ENCODE data around the gene PRKAG2. TPM values are rescaled to one million over a fixed set of nuclear protein-coding genes. Genes with fewer than 3 reads are reported as not detected.

Gene PRKAG2
- total and polyA plus RNA-seq, 4 donors: 17.5 to 33.3 (median 23.9) TPM

DNA sequence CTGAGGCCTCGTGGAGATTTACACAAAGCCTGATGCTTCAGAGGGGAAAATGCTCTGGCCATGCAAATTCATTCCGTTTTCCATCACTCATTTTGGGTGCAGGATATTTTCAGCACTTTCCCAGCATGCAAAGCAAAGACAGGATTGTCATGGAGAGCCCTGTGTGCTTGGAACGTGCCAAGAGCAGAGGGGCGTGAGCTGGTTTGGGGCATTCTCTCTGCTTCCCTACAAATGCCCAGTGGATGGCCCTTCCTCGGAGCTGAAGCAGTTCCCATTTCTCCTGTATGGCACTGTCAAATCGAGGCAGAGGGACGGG lies 164.1 kb downstream of the PRKAG2 start:
- TF ChIP-seq, protein P1, sequence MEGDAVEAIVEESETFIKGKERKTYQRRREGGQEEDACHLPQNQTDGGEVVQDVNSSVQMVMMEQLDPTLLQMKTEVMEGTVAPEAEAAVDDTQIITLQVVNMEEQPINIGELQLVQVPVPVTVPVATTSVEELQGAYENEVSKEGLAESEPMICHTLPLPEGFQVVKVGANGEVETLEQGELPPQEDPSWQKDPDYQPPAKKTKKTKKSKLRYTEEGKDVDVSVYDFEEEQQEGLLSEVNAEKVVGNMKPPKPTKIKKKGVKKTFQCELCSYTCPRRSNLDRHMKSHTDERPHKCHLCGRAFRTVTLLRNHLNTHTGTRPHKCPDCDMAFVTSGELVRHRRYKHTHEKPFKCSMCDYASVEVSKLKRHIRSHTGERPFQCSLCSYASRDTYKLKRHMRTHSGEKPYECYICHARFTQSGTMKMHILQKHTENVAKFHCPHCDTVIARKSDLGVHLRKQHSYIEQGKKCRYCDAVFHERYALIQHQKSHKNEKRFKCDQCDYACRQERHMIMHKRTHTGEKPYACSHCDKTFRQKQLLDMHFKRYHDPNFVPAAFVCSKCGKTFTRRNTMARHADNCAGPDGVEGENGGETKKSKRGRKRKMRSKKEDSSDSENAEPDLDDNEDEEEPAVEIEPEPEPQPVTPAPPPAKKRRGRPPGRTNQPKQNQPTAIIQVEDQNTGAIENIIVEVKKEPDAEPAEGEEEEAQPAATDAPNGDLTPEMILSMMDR (IDR thresholded peaks at IDR 0.05; ENCODE audit: control extremely low read depth, extremely low read depth): no peak
- peaks cover 0 to 11% (median 7%) of the 10 kb centered on the region in 5 donors for H3K4me1 ChIP-seq (ENCODE audit: control insufficient read depth in 5 of 5, insufficient read depth in 5 of 5, low read length in 5 of 5)
- no peaks in the 10 kb centered on the region for H3K27me3 ChIP-seq (ENCODE audit: control insufficient read depth in 3 of 3, insufficient read depth in 3 of 3, low read length in 2 of 3)
- DNase-seq (no peak), ATAC-seq (ENCODE audit: insufficient read depth, low FRiP score) (no peak)
- H3K36me3 ChIP-seq (ENCODE audit: control insufficient read depth in 4 of 4, insufficient read depth in 4 of 4, low read length in 4 of 4): no peaks in the 10 kb centered on the region
- H3K4me3 ChIP-seq: no peak overlapping the region
- H3K9me3 ChIP-seq (ENCODE audit: control insufficient read depth in 4 of 4, insufficient read depth in 3 of 4, low read length in 3 of 4): no peaks in the 10 kb centered on the region
- no peak overlapping the region for H3K9ac ChIP-seq (ENCODE audit: insufficient read depth in 1 of 2, low read length in 2 of 2)
- peak overlapping the region in 1 of 2 donors; percentile 58 for H3K27ac ChIP-seq (ENCODE audit: low read depth in 1 of 2, low read length in 1 of 2)
- 80 to 84% methylated on average over 7 of the region's 7 CpGs for WGBS, 2 donors

DNA sequence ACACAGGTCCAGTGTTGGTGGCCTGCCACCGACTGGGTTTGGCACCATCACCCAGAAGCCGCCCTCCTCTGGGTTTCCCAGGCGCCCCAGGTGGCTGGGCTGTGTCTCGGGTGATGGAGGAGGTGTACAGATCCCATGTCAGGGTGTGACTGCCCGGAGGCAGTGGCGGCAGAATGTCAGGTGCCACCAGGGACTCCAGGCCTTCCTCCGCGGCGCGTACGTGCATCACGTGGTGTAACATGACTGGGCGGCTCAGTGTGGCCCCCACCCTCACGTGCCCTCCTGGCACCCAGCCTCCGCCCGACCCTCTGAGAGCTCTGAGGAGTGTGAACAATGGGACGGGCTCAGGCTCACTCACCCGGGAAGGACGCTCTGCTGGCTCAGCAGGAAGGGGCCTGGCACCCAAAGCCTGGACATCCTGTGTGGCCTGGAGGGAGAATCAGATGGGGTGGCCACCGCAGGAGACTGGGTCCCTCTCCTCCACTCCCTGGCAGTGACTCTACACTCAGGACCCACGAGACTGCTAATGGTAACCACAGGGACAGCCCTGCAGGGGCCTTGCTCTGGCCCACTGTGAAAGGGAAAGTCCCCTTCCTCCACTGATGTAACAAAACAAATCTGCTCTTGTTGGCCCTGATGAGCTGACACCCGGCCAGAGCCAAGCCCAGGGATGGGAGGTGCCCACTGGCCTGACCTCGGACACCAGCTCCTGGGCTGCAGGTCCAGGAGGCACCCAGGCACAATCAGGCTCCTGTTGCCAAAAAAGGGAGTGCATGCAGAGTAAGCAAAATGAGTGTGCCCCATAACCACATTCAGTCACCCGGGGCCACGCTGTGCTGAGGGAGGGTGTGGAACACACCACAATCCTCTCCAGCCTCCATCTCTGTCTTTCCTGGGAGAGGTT lies 164.8 kb downstream of the PRKAG2 start:
- no peaks in the 10 kb centered on the region for H3K9me3 ChIP-seq (ENCODE audit: control insufficient read depth in 4 of 4, insufficient read depth in 3 of 4, low read length in 3 of 4)
- ATAC-seq (ENCODE audit: insufficient read depth, low FRiP score) (no peak), DNase-seq (no peak)
- no peak overlapping the region for H3K9ac ChIP-seq (ENCODE audit: insufficient read depth in 1 of 2, low read length in 2 of 2)
- H3K4me1 ChIP-seq (ENCODE audit: control insufficient read depth in 5 of 5, insufficient read depth in 5 of 5, low read length in 5 of 5): peaks cover 0 to 11% (median 7%) of the 10 kb centered on the region in 5 donors
- no peaks in the 10 kb centered on the region for H3K36me3 ChIP-seq (ENCODE audit: control insufficient read depth in 4 of 4, insufficient read depth in 4 of 4, low read length in 4 of 4)
- peak overlapping the region; percentile 58 to 73 for H3K27ac ChIP-seq (ENCODE audit: low read depth in 1 of 2, low read length in 1 of 2)
- 60 to 79% methylated on average over 25 of the region's 25 CpGs for WGBS, 2 donors
- TF ChIP-seq, protein P1 (IDR thresholded peaks at IDR 0.05; ENCODE audit: control extremely low read depth, extremely low read depth): no peak
- H3K4me3 ChIP-seq: no peak overlapping the region
- H3K27me3 ChIP-seq (ENCODE audit: control insufficient read depth in 3 of 3, insufficient read depth in 3 of 3, low read length in 2 of 3): no peaks in the 10 kb centered on the region

DNA sequence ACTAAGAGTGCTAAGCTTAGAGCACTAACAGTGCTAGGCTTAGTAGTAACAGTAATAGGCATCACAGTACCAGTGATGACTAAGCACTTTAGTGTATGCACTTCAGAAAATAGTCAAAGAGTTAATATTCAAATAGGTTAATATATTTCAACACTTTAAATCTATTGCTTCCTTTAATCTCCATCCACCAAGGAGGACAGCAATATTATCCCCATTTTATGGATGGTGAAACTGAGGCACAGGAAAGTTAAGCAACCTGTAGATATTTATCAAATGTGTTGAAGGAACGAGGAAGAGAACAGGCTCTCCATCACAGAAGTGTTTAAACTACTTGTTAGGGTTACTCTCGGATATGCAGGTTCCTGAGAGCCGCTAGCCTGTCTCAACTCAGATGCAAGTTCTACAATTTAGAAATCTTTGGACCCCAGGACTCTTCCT lies 165.5 kb downstream of the PRKAG2 start:
- TF ChIP-seq, protein P1 (IDR thresholded peaks at IDR 0.05; ENCODE audit: control extremely low read depth, extremely low read depth): no peak
- WGBS, 2 donors: 78 to 86% methylated on average over 3 of the region's 3 CpGs
- H3K36me3 ChIP-seq (ENCODE audit: control insufficient read depth in 4 of 4, insufficient read depth in 4 of 4, low read length in 4 of 4): no peaks in the 10 kb centered on the region
- DNase-seq: no peak
- no peak for ATAC-seq (ENCODE audit: insufficient read depth, low FRiP score)
- no peak overlapping the region for H3K4me3 ChIP-seq
- peaks cover under 1 to 10% (median 7%) of the 10 kb centered on the region in 5 donors for H3K4me1 ChIP-seq (ENCODE audit: control insufficient read depth in 5 of 5, insufficient read depth in 5 of 5, low read length in 5 of 5)
- H3K27ac ChIP-seq (ENCODE audit: low read depth in 1 of 2, low read length in 1 of 2): peak overlapping the region; percentile 58 to 73
- H3K9ac ChIP-seq (ENCODE audit: insufficient read depth in 1 of 2, low read length in 2 of 2): no peak overlapping the region
- H3K9me3 ChIP-seq (ENCODE audit: control insufficient read depth in 4 of 4, insufficient read depth in 3 of 4, low read length in 3 of 4): no peaks in the 10 kb centered on the region
- no peaks in the 10 kb centered on the region for H3K27me3 ChIP-seq (ENCODE audit: control insufficient read depth in 3 of 3, insufficient read depth in 3 of 3, low read length in 2 of 3)
